Endothelial cell (in vitro differentiated cells): ENCODE results near the gene BICDL2. TPM values are rescaled to one million over a fixed set of nuclear protein-coding genes. Genes with fewer than 3 reads are reported as not detected.
"Not testable (repeated sequence)": the region's sequence is repeated elsewhere in the genome, so short reads cannot be mapped to it uniquely, and the experiment has no call there.

Experiments
- DNase-seq: peaks from one replicate; pipeline ENCODE4 v3.0.0; 2021; ENCODE audit warnings: low spot score
- H3K27ac Mint-ChIP-seq: one replicate; pipeline ENCODE4 v1.8.0; 2021; ENCODE audit warnings: mixed read lengths, inconsistent platforms; ENCODE audit not compliant: unreplicated experiment
- H3K27me3 Mint-ChIP-seq: one replicate; pipeline ENCODE4 v1.8.0; 2021; ENCODE audit warnings: mild to moderate bottlenecking, moderate library complexity, mixed read lengths, inconsistent platforms; ENCODE audit not compliant: unreplicated experiment
- H3K36me3 Mint-ChIP-seq: one replicate; pipeline ENCODE4 v1.8.0; 2021; ENCODE audit warnings: mild to moderate bottlenecking, low read depth, mixed read lengths, inconsistent platforms; ENCODE audit not compliant: unreplicated experiment
- H3K4me1 Mint-ChIP-seq: one replicate; pipeline ENCODE4 v1.8.0; 2021; ENCODE audit warnings: mild to moderate bottlenecking, mixed read lengths, inconsistent platforms; ENCODE audit not compliant: unreplicated experiment
- H3K4me3 Mint-ChIP-seq: one replicate; pipeline ENCODE4 v1.8.0; 2021; ENCODE audit warnings: mild to moderate bottlenecking, mixed read lengths, inconsistent platforms; ENCODE audit not compliant: unreplicated experiment
- H3K9me3 Mint-ChIP-seq: one replicate; pipeline ENCODE4 v1.8.0; 2021; ENCODE audit warnings: mixed read lengths, inconsistent platforms; ENCODE audit not compliant: unreplicated experiment
- total RNA-seq: library from RNA; stranded (reverse); fragmentation: NEBNext Ultra II Directional; extraction: Animal tissue kit (Norgen Biotek cat#: 25700); gene quantifications from one replicate; pipeline ENCODE4 v1.2.1, GENCODE V29; 2021; ENCODE audit not compliant: unreplicated experiment
- TF ChIP-seq, protein P1 (sequence below): fragments of 200-600 bp; sonication (generic); IDR thresholded peaks from one replicate; pipeline ENCODE4 v1.5.0; 2021; ENCODE audit warnings: antibody characterized with exemption; ENCODE audit not compliant: unreplicated experiment

BICDL2 gene
- total RNA-seq, 1 donor from 2014 or later: 0.13 TPM

DNA sequence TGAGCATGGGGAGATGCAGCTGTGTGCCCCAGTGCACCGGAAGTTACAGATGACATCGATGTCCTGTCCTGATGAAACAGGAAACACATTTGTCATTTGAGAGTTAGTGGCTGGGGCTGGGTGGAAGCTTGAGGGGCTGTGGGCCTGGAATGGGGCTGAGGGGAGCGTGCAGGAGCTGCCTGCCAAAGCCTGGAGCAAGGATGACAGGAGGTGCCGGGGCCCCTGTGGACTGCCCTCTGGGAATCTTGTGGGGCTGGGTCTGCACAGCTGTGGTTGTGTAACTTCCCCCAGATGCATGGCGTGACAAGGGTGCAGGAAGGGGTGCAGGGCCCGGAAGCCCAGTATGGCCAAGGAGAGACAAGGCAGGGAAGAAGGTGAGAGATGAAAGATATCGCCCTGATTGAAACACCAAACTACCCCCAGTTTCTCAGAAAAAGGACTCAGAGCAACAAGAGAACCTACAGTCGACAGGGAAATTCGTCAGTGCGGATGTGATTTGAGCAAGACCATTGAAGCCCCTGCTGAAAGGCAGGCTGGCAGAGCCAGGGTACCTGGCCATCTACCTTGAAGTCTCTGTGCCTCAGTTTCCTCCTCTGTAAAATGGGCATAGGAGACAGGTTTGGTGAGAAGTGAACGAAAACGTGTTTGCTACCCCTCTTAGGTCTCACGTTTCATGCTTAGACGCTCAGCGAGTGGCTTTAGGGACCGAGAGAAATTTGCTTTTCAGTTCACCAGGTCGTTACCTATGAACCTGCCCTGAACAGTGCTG lies 18.4 kb upstream of the BICDL2 start:
- no peak for DNase-seq
- Mint-ChIP-seq H3K27ac (no peak overlapping the region), H3K27me3 (peaks cover 12% of the 10 kb centered on the region), H3K36me3 (peaks cover 32% of the 10 kb centered on the region), H3K9me3 (no peaks in the 10 kb centered on the region), H3K4me3 (peak overlapping the region; percentile 57), H3K4me1 (peaks cover 17% of the 10 kb centered on the region)
- TF ChIP-seq, protein P1, sequence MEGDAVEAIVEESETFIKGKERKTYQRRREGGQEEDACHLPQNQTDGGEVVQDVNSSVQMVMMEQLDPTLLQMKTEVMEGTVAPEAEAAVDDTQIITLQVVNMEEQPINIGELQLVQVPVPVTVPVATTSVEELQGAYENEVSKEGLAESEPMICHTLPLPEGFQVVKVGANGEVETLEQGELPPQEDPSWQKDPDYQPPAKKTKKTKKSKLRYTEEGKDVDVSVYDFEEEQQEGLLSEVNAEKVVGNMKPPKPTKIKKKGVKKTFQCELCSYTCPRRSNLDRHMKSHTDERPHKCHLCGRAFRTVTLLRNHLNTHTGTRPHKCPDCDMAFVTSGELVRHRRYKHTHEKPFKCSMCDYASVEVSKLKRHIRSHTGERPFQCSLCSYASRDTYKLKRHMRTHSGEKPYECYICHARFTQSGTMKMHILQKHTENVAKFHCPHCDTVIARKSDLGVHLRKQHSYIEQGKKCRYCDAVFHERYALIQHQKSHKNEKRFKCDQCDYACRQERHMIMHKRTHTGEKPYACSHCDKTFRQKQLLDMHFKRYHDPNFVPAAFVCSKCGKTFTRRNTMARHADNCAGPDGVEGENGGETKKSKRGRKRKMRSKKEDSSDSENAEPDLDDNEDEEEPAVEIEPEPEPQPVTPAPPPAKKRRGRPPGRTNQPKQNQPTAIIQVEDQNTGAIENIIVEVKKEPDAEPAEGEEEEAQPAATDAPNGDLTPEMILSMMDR: no peak

DNA sequence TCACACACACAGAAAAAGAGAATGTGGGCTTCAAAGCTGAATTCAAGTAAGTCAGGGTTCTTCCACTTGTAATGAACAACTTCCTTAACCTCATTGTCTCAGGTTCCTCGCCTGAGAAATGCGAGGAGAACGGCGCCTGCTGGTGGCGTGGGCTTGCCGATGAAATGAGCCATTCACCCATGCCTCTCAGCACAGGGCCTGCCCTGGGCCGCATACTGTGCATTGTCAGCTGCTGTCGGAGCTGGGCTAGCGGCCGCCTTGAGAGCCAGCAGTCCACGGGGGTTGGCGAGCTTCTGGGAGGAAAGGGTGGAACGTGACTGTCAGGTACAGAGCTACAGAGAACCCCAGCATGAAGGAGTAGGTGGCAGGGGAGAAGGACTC lies 16.6 kb upstream of the BICDL2 start:
- peaks cover 32% of the 10 kb centered on the region for H3K36me3 Mint-ChIP-seq
- H3K27ac Mint-ChIP-seq, H3K4me3 Mint-ChIP-seq, DNase-seq, H3K9me3 Mint-ChIP-seq: not testable (repeated sequence)
- peaks cover 10% of the 10 kb centered on the region for H3K4me1 Mint-ChIP-seq
- H3K27me3 Mint-ChIP-seq: peaks cover 14% of the 10 kb centered on the region

DNA sequence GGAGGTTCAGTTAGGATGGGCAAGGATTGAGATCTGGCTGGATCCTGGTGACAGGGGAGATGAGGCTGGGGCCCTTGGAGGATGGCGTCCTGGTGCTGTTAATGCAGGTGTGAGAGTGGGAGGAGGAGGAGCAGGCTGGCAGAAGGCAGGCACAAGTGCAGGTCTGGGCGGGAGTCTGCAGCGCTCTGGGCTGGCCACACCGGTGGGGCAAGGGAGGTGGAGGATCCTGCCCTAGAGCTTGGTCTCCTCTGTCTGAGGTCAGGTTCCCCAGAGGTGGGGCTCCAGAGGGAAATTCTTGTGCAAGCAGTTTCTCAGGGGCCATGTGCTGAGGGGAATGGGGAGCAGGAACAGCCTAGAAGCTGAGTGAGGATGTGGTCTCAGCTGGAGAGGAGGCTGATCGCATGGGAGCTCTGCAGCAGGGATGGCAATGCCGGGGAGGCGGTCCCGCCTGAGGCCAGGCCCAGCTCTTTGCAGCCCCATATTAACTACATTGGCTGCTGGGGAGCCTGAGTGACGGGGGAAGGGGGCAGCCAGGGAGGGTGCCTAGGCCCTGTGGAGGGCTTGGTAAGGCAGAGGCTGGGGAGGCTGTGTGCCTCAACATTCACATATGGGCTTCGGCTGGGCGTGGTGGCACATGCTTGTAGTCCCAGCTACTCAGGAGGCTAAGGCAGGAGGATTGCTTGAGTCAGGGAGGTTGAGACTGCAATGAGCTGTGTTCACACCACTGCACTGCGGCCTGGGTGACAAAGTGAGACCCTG lies 16.0 kb upstream of the BICDL2 start:
- H3K4me3 Mint-ChIP-seq, H3K9me3 Mint-ChIP-seq, H3K27ac Mint-ChIP-seq, DNase-seq: not testable (repeated sequence)
- H3K36me3 Mint-ChIP-seq: peaks cover 32% of the 10 kb centered on the region
- H3K27me3 Mint-ChIP-seq: peaks cover 17% of the 10 kb centered on the region
- peaks cover 10% of the 10 kb centered on the region for H3K4me1 Mint-ChIP-seq

DNA sequence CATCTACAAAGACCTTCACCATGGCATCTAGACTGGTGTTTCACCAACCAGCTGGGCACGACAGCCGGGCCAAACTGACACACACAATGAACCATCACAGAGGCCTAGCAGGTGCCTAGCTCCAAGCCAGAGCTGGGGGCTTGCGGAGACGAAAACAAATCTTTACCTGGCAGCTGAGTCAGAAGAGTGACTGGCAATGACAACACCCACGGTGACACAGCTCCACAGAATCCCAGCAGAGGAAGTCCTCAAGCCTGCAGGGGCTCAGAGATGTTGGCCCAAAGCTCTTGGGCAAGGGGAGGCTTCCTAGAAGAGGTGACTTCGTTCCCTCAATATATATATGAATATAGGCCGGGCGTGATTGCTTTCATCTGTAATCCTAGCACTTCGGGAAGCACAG lies 14.8 kb upstream of the BICDL2 start:
- Mint-ChIP-seq H3K9me3 (no peaks in the 10 kb centered on the region), H3K4me3 (no peak overlapping the region), H3K4me1 (peaks cover 7% of the 10 kb centered on the region), H3K27me3 (peaks cover 18% of the 10 kb centered on the region), H3K27ac (no peak overlapping the region), H3K36me3 (peaks cover 28% of the 10 kb centered on the region)
- TF ChIP-seq, protein P1: no peak
- no peak for DNase-seq

DNA sequence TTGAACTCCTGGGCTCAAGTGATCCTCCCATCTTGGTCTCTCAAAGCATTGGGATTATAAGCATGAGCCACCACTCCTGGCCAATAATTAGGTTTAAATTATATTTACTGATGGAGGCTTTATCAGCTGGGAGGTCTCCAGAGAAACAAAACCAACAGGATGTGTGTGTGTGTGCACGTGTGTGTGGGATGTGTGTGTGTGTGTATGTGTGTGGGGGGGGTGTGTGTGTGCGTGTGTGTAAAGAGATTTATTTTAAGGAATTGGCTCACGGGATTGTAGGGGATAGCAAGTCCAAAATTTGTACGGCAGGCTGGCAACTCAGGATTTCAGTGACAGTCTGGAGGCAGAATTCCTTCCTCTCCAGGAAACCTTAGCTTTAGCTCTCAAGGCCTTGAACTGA lies 14.3 kb upstream of the BICDL2 start:
- Mint-ChIP-seq H3K27ac (no peak overlapping the region), H3K27me3 (peaks cover 18% of the 10 kb centered on the region), H3K36me3 (peaks cover 28% of the 10 kb centered on the region), H3K4me1 (peaks cover 7% of the 10 kb centered on the region), H3K4me3 (no peak overlapping the region), H3K9me3 (no peaks in the 10 kb centered on the region)
- TF ChIP-seq, protein P1: no peak
- no peak for DNase-seq

DNA sequence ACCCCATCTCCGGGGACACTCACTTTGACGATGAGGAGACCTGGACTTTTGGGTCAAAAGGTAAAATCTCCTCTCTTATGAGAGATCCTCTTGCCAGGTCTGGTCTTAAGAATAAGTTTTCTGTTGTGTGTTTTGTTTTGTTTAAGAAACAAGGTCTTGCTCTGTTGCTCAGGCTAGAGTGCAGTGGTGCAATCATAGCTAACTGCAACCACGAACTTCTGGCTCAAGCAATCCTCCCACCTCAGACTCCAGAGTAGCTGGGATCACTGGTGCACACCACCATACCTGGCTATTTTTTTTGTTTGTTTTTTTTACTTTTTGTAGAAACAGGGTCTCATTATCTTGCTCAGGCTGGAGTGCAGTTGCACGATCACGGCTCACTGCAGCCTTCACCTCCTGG lies 13.7 kb upstream of the BICDL2 start:
- Mint-ChIP-seq H3K4me3 (no peak overlapping the region), H3K27me3 (peaks cover 16% of the 10 kb centered on the region), H3K4me1 (peaks cover 7% of the 10 kb centered on the region), H3K27ac (no peak overlapping the region), H3K9me3 (no peaks in the 10 kb centered on the region), H3K36me3 (peaks cover 28% of the 10 kb centered on the region)
- TF ChIP-seq, protein P1: no peak
- no peak for DNase-seq
